Caco-2 (cell line): Measurements from ENCODE around the gene ZNF202. TPM values are rescaled to one million over a fixed set of nuclear protein-coding genes. Genes with fewer than 3 reads are reported as not detected.

Experiments used
- BruUV-seq: library from RNA; stranded (reverse); fragments of 400-500 nt; replicated peaks from 2 replicates; lab custom pipeline; 2021; lab: Mats Ljungman, UMichigan
- CTCF ChIA-PET: fragments of 300-600 bp; sonication (Branson Sonifier 250); formaldehyde crosslinking; loops from one replicate; lab custom pipeline; 2022; ENCODE audit warnings: antibody characterized with exemption; lab: Charles Lee
- POLR2A ChIA-PET: fragments of 300-600 bp; sonication (Branson Sonifier 250); formaldehyde crosslinking; loops from one replicate; lab custom pipeline; 2022; ENCODE audit warnings: antibody characterized with exemption; lab: Charles Lee
- DNase-seq, 2 experiments: peaks; one replicate each; pipeline versions ENCODE4 v3.0.0 to v3.0.0-alpha.2; 2020 to 2022
- H3K27me3 ChIP-seq: replicated peaks from 2 replicates; pipeline ENCODE4 v1.6.0; 2011; ENCODE audit warnings: low read length; ENCODE audit not compliant: control insufficient read depth, insufficient read depth
- H3K36me3 ChIP-seq: 2 replicates; pipeline ENCODE4 v1.5.1; 2011; ENCODE audit warnings: low read length; ENCODE audit not compliant: control insufficient read depth, insufficient read depth
- H3K4me1 ChIP-seq: fragments of 250-450 bp; sonication (Bioruptor Pico); 2 replicates; pipeline ENCODE4 v1.5.1; 2020; ENCODE audit warnings: mild to moderate bottlenecking
- H3K4me3 ChIP-seq: 2 replicates; pipeline ENCODE4 v1.5.1; 2011; ENCODE audit warnings: low read depth, mild to moderate bottlenecking, control low read depth, low read length
- H3K9me3 ChIP-seq: fragments of 250-450 bp; sonication (Bioruptor Pico); 2 replicates; pipeline ENCODE4 v1.5.1; 2020; ENCODE audit warnings: mild to moderate bottlenecking, moderate library complexity
- H3K27ac Mint-ChIP-seq: one replicate; pipeline ENCODE4 v1.8.0; 2022; ENCODE audit warnings: mixed read lengths; ENCODE audit not compliant: unreplicated experiment
- H3K27me3 Mint-ChIP-seq: one replicate; pipeline ENCODE4 v1.8.0; 2022; ENCODE audit warnings: mixed read lengths; ENCODE audit not compliant: insufficient read depth, unreplicated experiment
- H3K36me3 Mint-ChIP-seq: one replicate; pipeline ENCODE4 v1.8.0; 2022; ENCODE audit warnings: mild to moderate bottlenecking, mixed read lengths; ENCODE audit not compliant: insufficient read depth, unreplicated experiment
- H3K4me1 Mint-ChIP-seq: one replicate; pipeline ENCODE4 v1.8.0; 2022; ENCODE audit warnings: low read depth, mixed read lengths; ENCODE audit not compliant: unreplicated experiment
- H3K4me3 Mint-ChIP-seq: one replicate; pipeline ENCODE4 v1.8.0; 2022; ENCODE audit warnings: mild to moderate bottlenecking, moderate library complexity, mixed read lengths; ENCODE audit not compliant: unreplicated experiment
- H3K9me3 Mint-ChIP-seq: one replicate; pipeline ENCODE4 v1.8.0; 2022; ENCODE audit warnings: mixed read lengths; ENCODE audit not compliant: unreplicated experiment
- intact Hi-C: fragments of 100-400 bp; cut with micrococcal nuclease; formaldehyde crosslinking; loops from one replicate; pipeline ENCODE4 v1.10.0; 2022; ENCODE audit not compliant: unreplicated experiment
- total RNA-seq: library from RNA; stranded (reverse); gene quantifications from 2 replicates; pipeline ENCODE4 v1.2.3, GENCODE V29; 2022
- TF ChIP-seq, protein P1 (sequence below), 2 experiments: fragments of 200-600 bp in 1 of 2; IDR thresholded peaks; 1 replicate in 1 of 2; 2 replicates in 1 of 2; pipeline versions ENCODE4 v1.5.1 to v1.8.0; 2011 to 2022; ENCODE audit warnings: antibody characterized with exemption in 1 of 2, control low read depth in 1 of 2, inconsistent platforms in 1 of 2, low read depth in 1 of 2, low read length in 1 of 2, mild to moderate bottlenecking in 1 of 2, moderate library complexity in 1 of 2; ENCODE audit not compliant: insufficient read depth in 1 of 2, severe bottlenecking in 1 of 2, unreplicated experiment in 1 of 2

Gene ZNF202
- total RNA-seq, 1 experiment from 2014 or later, result 25.5 TPM

DNA sequence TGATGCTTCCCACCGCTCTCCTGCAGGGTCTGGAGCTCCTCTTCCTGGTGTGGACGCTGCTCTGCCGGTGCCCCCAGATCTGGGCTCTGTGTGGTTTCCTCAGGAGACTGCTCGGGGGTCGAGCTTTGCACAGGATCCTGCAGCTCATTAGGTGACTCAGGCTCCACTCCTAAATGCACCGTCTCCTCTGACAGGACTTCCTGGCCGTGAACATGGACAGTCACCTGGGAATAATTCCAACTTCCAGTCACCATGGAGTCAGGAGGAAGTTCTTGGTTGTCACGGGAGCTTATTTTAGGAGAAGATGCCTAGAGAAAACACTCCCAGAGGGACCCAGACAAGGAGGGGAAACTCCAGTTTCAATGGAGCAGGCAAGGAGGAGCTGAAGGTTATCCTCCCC lies 11.9 kb downstream of the ZNF202 start:
- Mint-ChIP-seq H3K4me3 (no peak overlapping the region), H3K4me1 (no peaks in the 10 kb centered on the region), H3K9me3 (peaks cover 13% of the 10 kb centered on the region), H3K27me3 (no peaks in the 10 kb centered on the region), H3K27ac (no peak overlapping the region), H3K36me3 (peaks cover 44% of the 10 kb centered on the region)
- H3K36me3 ChIP-seq, result peaks cover 26% of the 10 kb centered on the region
- BruUV-seq, result no TSS peak
- ChIA-PET CTCF (no interaction called here), POLR2A (no interaction called here)
- TF ChIP-seq, protein P1, sequence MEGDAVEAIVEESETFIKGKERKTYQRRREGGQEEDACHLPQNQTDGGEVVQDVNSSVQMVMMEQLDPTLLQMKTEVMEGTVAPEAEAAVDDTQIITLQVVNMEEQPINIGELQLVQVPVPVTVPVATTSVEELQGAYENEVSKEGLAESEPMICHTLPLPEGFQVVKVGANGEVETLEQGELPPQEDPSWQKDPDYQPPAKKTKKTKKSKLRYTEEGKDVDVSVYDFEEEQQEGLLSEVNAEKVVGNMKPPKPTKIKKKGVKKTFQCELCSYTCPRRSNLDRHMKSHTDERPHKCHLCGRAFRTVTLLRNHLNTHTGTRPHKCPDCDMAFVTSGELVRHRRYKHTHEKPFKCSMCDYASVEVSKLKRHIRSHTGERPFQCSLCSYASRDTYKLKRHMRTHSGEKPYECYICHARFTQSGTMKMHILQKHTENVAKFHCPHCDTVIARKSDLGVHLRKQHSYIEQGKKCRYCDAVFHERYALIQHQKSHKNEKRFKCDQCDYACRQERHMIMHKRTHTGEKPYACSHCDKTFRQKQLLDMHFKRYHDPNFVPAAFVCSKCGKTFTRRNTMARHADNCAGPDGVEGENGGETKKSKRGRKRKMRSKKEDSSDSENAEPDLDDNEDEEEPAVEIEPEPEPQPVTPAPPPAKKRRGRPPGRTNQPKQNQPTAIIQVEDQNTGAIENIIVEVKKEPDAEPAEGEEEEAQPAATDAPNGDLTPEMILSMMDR (IDR thresholded peaks at IDR 0.05; ENCODE audit: insufficient read depth in 1 of 2, low read depth in 1 of 2, low read length in 1 of 2, severe bottlenecking in 1 of 2, unreplicated experiment in 1 of 2), result no peak
- H3K4me1 ChIP-seq, result no peaks in the 10 kb centered on the region
- intact Hi-C loops, result no loop called here
- H3K9me3 ChIP-seq, result no peaks in the 10 kb centered on the region
- H3K4me3 ChIP-seq, result no peak overlapping the region
- no peak for DNase-seq
- no peaks in the 10 kb centered on the region for H3K27me3 ChIP-seq

DNA sequence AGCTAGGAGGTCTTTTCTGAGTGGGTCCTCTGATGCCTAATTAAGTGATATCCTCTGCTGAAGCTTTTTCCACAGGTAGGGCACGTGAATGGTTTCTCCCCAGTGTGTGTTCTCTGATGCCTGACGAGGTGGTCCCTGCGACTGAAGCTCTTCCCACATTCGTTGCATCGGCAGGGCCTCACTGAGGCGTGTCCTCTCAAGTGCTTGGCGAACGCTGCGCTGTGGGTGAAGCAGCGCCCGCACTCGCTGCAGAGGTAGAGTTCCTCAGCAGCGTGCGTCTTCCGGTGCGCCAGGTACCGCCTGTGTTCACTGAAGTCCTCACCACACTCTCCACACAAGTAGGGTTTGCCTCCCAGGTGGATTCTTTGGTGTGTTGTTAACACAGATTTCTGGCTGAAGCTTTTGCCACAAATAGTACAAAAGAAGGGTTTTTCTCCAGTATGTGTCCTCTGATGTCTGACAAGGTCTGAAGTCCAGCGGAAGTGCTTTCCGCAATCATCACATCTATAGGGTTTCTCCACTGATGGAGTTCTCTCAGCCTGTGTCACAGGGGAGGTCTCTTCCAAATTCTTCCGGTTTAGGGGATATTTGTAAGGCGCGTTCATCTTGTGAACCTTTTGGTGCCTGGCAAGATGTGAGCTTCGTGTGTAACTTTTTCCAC lies 15.3 kb downstream of the ZNF202 start:
- H3K4me3 Mint-ChIP-seq, result no peak overlapping the region
- no peak overlapping the region for H3K27ac Mint-ChIP-seq
- intact Hi-C loops, result no loop called here
- no TSS peak for BruUV-seq
- H3K36me3 Mint-ChIP-seq, result peaks cover 50% of the 10 kb centered on the region
- POLR2A ChIA-PET, result no interaction called here
- peaks cover 27% of the 10 kb centered on the region for H3K36me3 ChIP-seq
- peaks cover 13% of the 10 kb centered on the region for H3K9me3 Mint-ChIP-seq
- H3K27me3 Mint-ChIP-seq, result no peaks in the 10 kb centered on the region
- no peaks in the 10 kb centered on the region for H3K4me1 ChIP-seq
- H3K9me3 ChIP-seq, result no peaks in the 10 kb centered on the region
- no peaks in the 10 kb centered on the region for H3K27me3 ChIP-seq
- no peak for DNase-seq
- CTCF ChIA-PET, result interaction anchor here (0.5 kb wide), 1 partner anchor 722 kb away, joined by 3 read pairs; no protein-coding TSS in a partner anchor
- H3K4me1 Mint-ChIP-seq, result no peaks in the 10 kb centered on the region
- TF ChIP-seq, protein P1 (IDR thresholded peaks at IDR 0.05; ENCODE audit: insufficient read depth in 1 of 2, low read depth in 1 of 2, low read length in 1 of 2, severe bottlenecking in 1 of 2, unreplicated experiment in 1 of 2), result no peak
- no peak overlapping the region for H3K4me3 ChIP-seq

DNA sequence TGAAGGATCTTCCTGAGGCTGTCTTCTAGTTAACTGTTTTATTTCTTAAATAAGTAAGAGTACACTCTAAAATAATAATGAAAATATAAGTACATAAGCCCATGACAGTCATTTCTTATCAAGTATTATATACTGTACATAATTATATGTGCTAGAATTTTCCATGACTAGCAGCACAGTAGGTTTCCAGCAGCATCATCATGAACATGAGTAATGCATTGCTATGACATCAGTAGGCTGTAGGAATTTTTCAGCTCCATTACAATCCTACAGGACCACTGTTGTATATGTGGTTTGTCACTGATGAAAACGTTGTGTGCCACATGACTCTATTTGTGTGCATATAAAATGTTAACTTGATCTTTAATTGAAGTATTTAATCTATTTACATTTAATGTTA lies 22.0 kb downstream of the ZNF202 start:
- no peaks in the 10 kb centered on the region for H3K27me3 ChIP-seq
- CTCF ChIA-PET, result interaction anchor here (0.6 kb wide), 1 partner anchor 572 kb away, joined by 3 read pairs; no protein-coding TSS in a partner anchor
- peaks cover 19% of the 10 kb centered on the region for H3K27me3 Mint-ChIP-seq
- H3K36me3 Mint-ChIP-seq, result peaks cover 4% of the 10 kb centered on the region
- H3K4me1 ChIP-seq, result no peaks in the 10 kb centered on the region
- H3K4me3 Mint-ChIP-seq, result no peak overlapping the region
- no peaks in the 10 kb centered on the region; the same call in 1 of the 2 replicates for H3K9me3 ChIP-seq
- BruUV-seq, result no TSS peak
- no peaks in the 10 kb centered on the region for H3K9me3 Mint-ChIP-seq
- intact Hi-C loops, result no loop called here
- H3K36me3 ChIP-seq, result peaks cover under 1% of the 10 kb centered on the region; the same call in 1 of the 2 replicates
- TF ChIP-seq, protein P1 (IDR thresholded peaks at IDR 0.05; ENCODE audit: insufficient read depth in 1 of 2, low read depth in 1 of 2, low read length in 1 of 2, severe bottlenecking in 1 of 2, unreplicated experiment in 1 of 2), result no peak
- no peak for DNase-seq
- H3K4me1 Mint-ChIP-seq, result no peaks in the 10 kb centered on the region
- POLR2A ChIA-PET, result no interaction called here
- H3K4me3 ChIP-seq, result no peak overlapping the region
- no peak overlapping the region for H3K27ac Mint-ChIP-seq
